Myocyte (in vitro differentiated cells): ENCODE measurements around the gene YIPF5. TPM values are rescaled to one million over a fixed set of nuclear protein-coding genes. Genes with fewer than 3 reads are reported as not detected.

Source experiments
- DNase-seq: peaks from one replicate; pipeline ENCODE4 v3.0.0-alpha.2; 2012; ENCODE audit warnings: low read depth
- polyA plus RNA-seq: library from polyadenylated mRNA; unstranded; fragments of >200 nt; gene quantifications from one replicate; pipeline ENCODE4 v1.2.1, GENCODE V29; 2012; ENCODE audit warnings: missing spikeins
- total RNA-seq: library from RNA; depleted of rRNA; stranded (reverse); fragments of >200 nt; gene quantifications from 2 replicates; pipeline ENCODE4 v1.2.3, GENCODE V29; 2014

Gene YIPF5
- total RNA-seq: 56.4 and 78.7 TPM in 2 replicates
- polyA plus RNA-seq: 66.3 TPM

- DNase-seq: peak; percentile 97
Measured at GRCh38 chr5:144170276-144171024, at the start of gene YIPF5, which contains the start of gene KCTD16. Gene YIPF5, minus strand, starts transcription at chr5:144170659. Its CDS starts 704 bp downstream, at chr5:144169955. Gene KCTD16, plus strand, starts transcription at chr5:144170873.

GRCh38 chr5:144219869-144220268 is 49.4 kb upstream of the YIPF5 start:
- DNase-seq: no peak

- DNase-seq: no peak
Measured at GRCh38 chr5:144210655-144211054, 40.2 kb upstream of the YIPF5 start.

DNA sequence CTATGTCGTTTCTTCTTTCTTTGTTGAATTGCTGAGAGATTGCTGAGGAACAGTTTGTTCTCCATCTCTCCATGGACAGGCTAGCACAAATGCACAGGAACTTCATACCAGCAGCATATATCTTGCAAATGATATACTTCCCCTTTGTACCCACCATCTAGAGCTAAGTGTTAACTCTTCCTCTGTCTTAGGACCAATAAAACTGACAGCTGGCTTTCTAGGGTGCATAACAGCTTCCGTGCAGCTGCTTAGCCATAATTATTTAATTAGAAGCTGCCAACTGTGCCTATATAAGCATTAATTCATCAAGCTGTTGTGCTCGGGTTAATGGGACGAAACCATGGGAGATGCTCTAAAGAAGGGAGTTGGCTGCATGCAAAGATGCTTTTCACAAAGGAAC is 38.9 kb upstream of the YIPF5 start:
- no peak for DNase-seq

- DNase-seq: no peak
Measured at GRCh38 chr5:144207875-144208444, 37.5 kb upstream of the YIPF5 start.

DNA sequence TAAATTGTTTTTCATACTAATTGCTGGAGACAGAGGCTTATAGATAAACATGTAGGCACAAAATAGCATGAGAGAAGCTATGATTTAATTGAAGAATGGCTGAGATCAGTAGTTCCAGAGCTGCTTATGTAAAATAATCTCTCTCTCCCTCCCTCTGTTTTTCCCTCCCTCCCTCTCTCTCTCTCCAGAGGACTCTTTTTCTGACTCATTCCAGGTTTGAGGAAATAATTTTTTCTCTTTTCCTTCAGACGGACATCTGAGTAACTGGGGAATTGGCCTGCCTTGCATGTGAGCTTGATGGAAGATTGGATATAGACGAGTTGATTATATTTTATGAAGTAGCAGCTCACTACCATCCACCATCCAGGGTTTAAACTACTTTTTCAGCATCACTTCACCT is 35.7 kb upstream of the YIPF5 start:
- no peak for DNase-seq

DNA sequence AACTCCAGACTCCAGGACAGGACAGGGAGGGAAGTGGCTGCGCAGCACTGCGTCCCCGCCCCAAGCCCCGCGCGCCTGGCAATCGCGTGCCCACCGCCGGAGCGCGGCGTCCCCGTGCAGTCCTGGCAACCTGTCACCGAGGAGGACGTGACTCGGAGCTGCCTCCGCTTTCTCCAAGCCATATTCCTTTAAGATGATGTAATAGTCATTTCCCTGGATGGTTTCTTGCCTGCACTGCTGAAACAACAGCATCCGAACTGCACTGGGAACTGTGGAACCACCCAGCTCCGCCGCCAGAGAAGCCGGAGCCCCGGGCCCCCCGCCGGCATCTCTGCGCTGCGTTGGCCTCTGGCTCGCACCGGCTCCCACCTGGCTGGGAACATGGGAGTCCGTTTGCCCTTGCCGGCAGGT is 34.7 kb upstream of the YIPF5 start:
- DNase-seq: peak; percentile 34

DNA sequence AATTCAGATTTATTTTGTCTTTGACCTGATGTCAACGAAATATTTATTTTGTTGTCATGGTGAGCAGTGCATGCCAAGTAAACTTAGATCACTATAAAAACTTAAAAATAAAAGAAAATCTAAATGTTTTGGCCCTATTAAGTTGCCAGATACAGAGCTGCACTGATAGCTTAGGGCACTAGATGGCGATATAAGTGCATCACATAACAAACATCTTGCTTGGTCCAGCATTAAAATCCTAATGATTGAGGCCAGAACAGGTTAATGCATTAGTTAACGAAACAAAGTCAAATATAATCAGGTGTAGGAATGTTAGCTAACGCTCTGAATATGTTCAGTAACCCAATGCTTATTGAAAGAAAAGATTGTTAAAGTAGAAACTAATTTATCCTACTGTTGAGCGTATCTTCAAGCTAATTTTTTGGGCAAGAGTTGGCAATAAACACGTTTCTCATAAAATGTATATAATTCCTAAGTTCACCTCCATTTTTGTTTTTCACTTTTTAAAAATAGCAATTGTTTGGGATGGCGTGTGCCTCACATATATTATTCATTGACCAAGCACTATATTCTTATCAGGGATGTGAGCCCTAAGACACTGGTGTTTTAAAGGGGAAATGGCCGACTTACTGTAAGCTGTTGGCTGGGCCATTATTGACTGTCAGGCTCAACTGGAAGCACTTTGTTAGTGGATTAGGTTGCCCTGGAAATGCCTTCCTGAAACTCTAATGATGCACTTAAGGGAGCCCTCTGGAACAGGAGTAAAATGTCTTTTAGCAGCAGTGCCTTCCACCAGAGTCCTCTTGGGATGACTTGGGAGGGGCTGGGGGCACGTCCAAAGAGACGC is 33.5 kb upstream of the YIPF5 start:
- DNase-seq: peak; percentile 74

GRCh38 chr5:144202726-144203125 is 32.3 kb upstream of the YIPF5 start:
- DNase-seq: no peak

- DNase-seq: no peak
Measured at GRCh38 chr5:144202072-144202471, 31.6 kb upstream of the YIPF5 start.

DNA sequence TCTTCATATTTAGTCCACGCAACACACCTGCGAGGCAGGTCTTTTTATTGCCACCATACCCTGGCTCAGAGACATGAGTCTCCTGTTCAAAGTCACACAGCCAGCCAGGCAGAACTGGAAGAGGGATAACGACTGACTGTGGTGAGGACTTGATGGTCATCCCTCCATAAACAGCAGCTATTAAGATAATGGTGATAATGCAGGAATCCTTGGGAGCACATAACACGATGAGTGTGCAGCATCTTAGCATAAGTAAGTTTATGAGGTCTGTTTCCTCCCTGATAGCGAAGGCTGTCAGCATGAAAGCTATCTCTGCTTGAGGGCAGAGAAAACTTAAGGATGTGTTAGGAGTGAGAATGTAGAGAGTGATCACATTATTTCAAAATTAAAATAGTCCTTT is 31.1 kb upstream of the YIPF5 start:
- DNase-seq: no peak

DNA sequence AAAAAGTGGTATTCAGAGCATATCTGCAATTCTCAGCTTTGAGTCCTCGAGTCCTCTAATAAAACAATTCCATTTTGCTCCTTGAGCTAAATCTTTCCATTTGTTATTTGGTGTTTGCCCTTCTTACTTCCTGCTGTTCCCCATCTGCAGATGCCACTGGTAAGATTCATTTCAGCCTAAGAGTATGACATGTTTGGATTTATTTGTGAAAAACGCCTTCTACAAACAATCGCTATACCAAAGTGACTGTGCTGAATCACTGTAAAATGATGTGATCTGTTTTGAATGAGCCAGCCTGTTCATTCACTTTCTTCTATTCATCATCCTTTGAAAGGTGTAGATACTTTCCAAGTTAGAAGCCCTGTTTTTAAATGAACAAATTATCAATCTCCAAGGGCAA is 27.9 kb upstream of the YIPF5 start:
- peak; percentile 10 for DNase-seq

GRCh38 chr5:144196612-144197011 is 26.2 kb upstream of the YIPF5 start:
- DNase-seq: no peak

GRCh38 chr5:144195448-144195847 is 25.0 kb upstream of the YIPF5 start:
- DNase-seq: no peak

DNA sequence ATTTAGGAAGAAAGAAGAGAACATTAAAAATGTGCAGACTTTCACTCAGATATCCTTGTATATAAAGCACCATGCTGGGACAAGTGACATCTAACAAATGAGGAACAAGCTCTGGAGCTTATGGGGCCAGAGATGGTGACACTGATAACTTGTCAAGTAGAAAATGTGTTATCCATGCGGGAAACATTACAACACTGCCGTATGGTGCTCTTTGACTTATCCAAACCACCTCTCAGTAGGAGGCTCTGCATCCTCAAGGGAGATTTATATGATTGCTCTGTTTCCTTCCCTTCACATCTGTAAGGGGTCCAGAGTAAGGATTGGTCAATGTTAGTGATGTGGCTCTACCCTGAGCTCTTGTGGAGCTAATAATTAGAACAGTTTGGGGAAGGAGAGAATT is 23.7 kb upstream of the YIPF5 start:
- DNase-seq: no peak

GRCh38 chr5:144192661-144193060 is 22.2 kb upstream of the YIPF5 start:
- DNase-seq: no peak

DNA sequence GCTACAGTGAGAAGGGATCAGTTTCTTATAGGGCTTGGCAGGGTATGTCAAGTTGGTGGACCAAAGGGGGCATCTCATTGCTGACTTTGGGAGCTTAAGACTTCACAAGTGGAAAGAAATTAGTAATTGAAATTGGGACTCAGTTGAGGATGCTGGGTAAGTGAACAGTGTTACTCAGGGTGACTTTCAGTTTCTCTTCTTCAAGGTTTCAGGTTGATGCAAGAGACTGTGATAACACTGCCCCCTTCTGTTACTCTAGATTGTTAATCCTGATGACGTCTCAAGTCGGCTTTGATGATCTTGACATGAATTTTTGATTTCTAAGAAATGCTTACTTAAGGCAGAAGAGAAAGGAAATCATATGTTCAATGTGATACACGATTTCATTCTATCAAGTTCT is 21.5 kb upstream of the YIPF5 start:
- DNase-seq: peak; percentile 57

GRCh38 chr5:144191531-144191930 is 21.1 kb upstream of the YIPF5 start:
- DNase-seq: no peak

GRCh38 chr5:144189800-144190429 is 19.5 kb upstream of the YIPF5 start:
- DNase-seq: no peak

DNA sequence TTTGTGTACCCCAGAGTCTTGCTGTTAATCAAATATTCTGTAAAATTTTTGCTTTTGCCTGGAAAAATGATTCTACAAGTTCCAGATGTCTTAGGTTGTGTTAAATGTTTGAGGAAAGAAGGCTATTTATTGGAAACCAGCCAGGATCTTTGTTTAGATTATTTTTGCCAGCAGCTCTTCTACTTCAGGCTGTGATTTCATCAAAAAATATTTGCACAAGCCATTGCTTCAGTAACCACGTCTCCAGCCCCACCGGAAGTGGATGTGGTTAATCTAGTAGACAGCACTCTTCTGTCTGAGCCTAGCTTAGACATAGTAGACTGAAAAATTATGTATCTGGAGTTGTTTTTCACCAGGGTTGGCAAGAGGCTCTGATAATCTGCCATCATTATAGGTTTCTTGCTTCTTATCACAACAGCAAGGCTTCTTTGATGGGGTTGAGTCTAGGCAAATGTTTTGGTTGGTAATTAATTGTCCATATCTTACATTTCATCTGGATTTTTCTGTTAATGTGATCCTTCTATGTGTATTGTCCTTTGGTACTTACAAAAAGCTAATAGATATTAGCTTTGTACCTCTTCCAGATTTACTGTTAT is 17.3 kb upstream of the YIPF5 start:
- DNase-seq: peak; percentile 87

DNA sequence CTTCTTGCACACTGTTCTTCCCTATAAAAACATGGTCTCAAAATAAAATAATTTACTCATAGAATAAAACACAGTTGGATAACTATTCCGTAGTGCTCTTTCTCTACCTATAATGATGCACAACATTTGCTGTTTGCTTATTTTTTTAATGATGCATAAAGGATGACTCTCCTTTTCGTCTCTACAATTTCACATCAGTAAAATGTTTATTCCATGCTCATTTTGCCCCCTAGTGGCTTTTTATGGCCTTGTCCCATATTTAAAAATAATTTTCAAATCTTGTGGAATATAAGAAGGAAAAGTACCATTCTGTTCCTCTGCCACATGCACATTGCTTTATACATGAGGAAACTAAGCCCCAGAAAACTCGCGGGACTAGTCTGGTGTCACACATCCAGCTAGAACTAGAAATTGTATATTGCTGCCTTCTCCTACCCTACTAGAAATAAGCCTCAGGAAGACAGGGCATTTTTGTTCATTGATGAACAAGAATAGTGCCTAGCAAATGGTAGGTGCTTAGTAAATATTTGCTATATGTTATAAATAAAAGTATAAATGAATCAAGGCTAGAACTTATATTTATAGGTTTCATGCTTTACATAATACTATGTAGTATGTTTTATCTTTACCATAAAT is 12.9 kb upstream of the YIPF5 start:
- DNase-seq: peak; percentile 47
